HL-60 (cell line): ENCODE data around the gene NEBL.

Source experiments
- DNase-seq, 2 experiments: peaks; one replicate each; pipeline ENCODE4 v3.0.0-alpha.2; 2010 to 2020; ENCODE audit warnings: low read depth in 1 of 2, low spot score in 1 of 2
- H3K27ac ChIP-seq: fragments of 250-450 bp; sonication (Bioruptor Pico); replicated peaks from 2 replicates; pipeline ENCODE4 v1.5.1; 2020; ENCODE audit warnings: mild to moderate bottlenecking, moderate library complexity
- H3K27me3 ChIP-seq: fragments of 250-450 bp; sonication (Bioruptor Pico); 2 replicates; pipeline ENCODE4 v1.5.1; 2021; ENCODE audit warnings: mild to moderate bottlenecking, moderate library complexity; ENCODE audit not compliant: insufficient read depth, poor library complexity, severe bottlenecking
- H3K4me3 ChIP-seq: replicated peaks from 2 replicates; pipeline ENCODE4 v1.5.1; 2011; ENCODE audit warnings: mild to moderate bottlenecking, control low read depth, low read length; ENCODE audit not compliant: insufficient read depth
- CTCF ChIP-seq: IDR thresholded peaks from one replicate; pipeline ENCODE4 v1.5.1; 2011; ENCODE audit warnings: low read length, control low read depth, inconsistent platforms; ENCODE audit not compliant: insufficient read depth
- GABPA ChIP-seq: IDR thresholded peaks from 2 replicates; pipeline ENCODE4 v1.6.1; 2012; ENCODE audit warnings: low read depth
- POLR2AphosphoS5 ChIP-seq: IDR thresholded peaks from 2 replicates; pipeline ENCODE4 v1.6.1; 2012; ENCODE audit warnings: low read depth
- SPI1 ChIP-seq: IDR thresholded peaks from 2 replicates; pipeline ENCODE4 v1.6.1; 2012; ENCODE audit warnings: low read depth, mild to moderate bottlenecking, borderline replicate concordance
- TF ChIP-seq, protein P1 (sequence below): IDR thresholded peaks from 2 replicates; pipeline ENCODE4 v1.6.1; 2012; ENCODE audit warnings: low read depth; ENCODE audit not compliant: insufficient replicate concordance

The NEBL gene

GRCh38 chr10:20891338-20891714, 5.8 kb downstream of the NEBL start:
- H3K27ac ChIP-seq = no peak overlapping the region
- TF ChIP-seq POLR2AphosphoS5 = no peak
- no peak for TF ChIP-seq CTCF
- TF ChIP-seq SPI1 = no peak
- TF ChIP-seq GABPA = no peak
- TF ChIP-seq, protein P1, sequence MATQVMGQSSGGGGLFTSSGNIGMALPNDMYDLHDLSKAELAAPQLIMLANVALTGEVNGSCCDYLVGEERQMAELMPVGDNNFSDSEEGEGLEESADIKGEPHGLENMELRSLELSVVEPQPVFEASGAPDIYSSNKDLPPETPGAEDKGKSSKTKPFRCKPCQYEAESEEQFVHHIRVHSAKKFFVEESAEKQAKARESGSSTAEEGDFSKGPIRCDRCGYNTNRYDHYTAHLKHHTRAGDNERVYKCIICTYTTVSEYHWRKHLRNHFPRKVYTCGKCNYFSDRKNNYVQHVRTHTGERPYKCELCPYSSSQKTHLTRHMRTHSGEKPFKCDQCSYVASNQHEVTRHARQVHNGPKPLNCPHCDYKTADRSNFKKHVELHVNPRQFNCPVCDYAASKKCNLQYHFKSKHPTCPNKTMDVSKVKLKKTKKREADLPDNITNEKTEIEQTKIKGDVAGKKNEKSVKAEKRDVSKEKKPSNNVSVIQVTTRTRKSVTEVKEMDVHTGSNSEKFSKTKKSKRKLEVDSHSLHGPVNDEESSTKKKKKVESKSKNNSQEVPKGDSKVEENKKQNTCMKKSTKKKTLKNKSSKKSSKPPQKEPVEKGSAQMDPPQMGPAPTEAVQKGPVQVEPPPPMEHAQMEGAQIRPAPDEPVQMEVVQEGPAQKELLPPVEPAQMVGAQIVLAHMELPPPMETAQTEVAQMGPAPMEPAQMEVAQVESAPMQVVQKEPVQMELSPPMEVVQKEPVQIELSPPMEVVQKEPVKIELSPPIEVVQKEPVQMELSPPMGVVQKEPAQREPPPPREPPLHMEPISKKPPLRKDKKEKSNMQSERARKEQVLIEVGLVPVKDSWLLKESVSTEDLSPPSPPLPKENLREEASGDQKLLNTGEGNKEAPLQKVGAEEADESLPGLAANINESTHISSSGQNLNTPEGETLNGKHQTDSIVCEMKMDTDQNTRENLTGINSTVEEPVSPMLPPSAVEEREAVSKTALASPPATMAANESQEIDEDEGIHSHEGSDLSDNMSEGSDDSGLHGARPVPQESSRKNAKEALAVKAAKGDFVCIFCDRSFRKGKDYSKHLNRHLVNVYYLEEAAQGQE = no peak

GRCh38 chr10:20890491-20891337, 6.4 kb downstream of the NEBL start:
- Histone ChIP-seq H3K27ac (no peak overlapping the region), H3K27me3 (no peaks in the 10 kb centered on the region), H3K4me3 (no peak overlapping the region)
- no peak for TF ChIP-seq CTCF
- no peak for TF ChIP-seq POLR2AphosphoS5
- TF ChIP-seq SPI1 = no peak
- TF ChIP-seq, protein P1 = no peak
- no peak for TF ChIP-seq GABPA
- no peak for DNase-seq

More at GRCh38 chr10:20891338-20891714, 5.8 kb downstream of the NEBL start:
- H3K4me3 ChIP-seq = no peak overlapping the region
- H3K27me3 ChIP-seq = no peaks in the 10 kb centered on the region
- no peak for DNase-seq

GRCh38 chr10:20890009-20890408, 7.1 kb downstream of the NEBL start:
- DNase-seq = no peak
- TF ChIP-seq, protein P1 = no peak
- TF ChIP-seq SPI1 = no peak
- no peak for TF ChIP-seq CTCF
- TF ChIP-seq POLR2AphosphoS5 = no peak
- TF ChIP-seq GABPA = no peak
- Histone ChIP-seq H3K27me3 (no peaks in the 10 kb centered on the region), H3K4me3 (no peak overlapping the region), H3K27ac (no peak overlapping the region)
